Neural progenitor cell (in vitro differentiated cells): ENCODE data around the gene RBBP4. TPM values are rescaled to one million over a fixed set of nuclear protein-coding genes. Genes with fewer than 3 reads are reported as not detected.

Experiments
- DNase-seq: peaks from one replicate; pipeline ENCODE4 v3.0.0-alpha.2; 2016; ENCODE audit warnings: low spot score
- H2AFZ ChIP-seq: fragments of 200-600 bp; sonication (generic); replicated peaks from 2 replicates; pipeline ENCODE4 v1.6.1; 2016; ENCODE audit warnings: antibody characterized with exemption
- H3F3A ChIP-seq: fragments of 200-600 bp; sonication (generic); 2 replicates; pipeline ENCODE4 v1.6.1; 2016; ENCODE audit warnings: antibody characterized with exemption, low read depth
- H3K27ac ChIP-seq: fragments of 200-600 bp; sonication (generic); 2 replicates; pipeline ENCODE4 v1.5.1; 2016; ENCODE audit warnings: mild to moderate bottlenecking
- H3K27me3 ChIP-seq: fragments of 200-600 bp; sonication (generic); 2 replicates; pipeline ENCODE4 v1.6.1; 2016; ENCODE audit warnings: mild to moderate bottlenecking, moderate library complexity
- H3K36me3 ChIP-seq: fragments of 200-600 bp; sonication (generic); 2 replicates; pipeline ENCODE4 v1.5.1; 2016
- H3K4me1 ChIP-seq: fragments of 200-600 bp; sonication (generic); 2 replicates; pipeline ENCODE4 v1.6.1; 2016; ENCODE audit warnings: mixed run types
- H3K4me2 ChIP-seq: fragments of 200-600 bp; sonication (generic); 2 replicates; pipeline ENCODE4 v1.6.1; 2016
- H3K4me3 ChIP-seq: fragments of 200-600 bp; sonication (generic); 2 replicates; pipeline ENCODE4 v1.5.1; 2016
- H3K79me2 ChIP-seq: fragments of 200-600 bp; sonication (generic); 2 replicates; pipeline ENCODE4 v1.6.1; 2016; ENCODE audit warnings: low read depth
- H3K9ac ChIP-seq: fragments of 200-600 bp; sonication (generic); 2 replicates; pipeline ENCODE4 v1.6.1; 2016
- H3K9me3 ChIP-seq: fragments of 200-600 bp; sonication (generic); 2 replicates; pipeline ENCODE4 v1.5.1; 2016; ENCODE audit warnings: low read depth
- H4K20me1 ChIP-seq: fragments of 200-600 bp; sonication (generic); 2 replicates; pipeline ENCODE4 v1.6.1; 2016; ENCODE audit warnings: low read depth
- H3K27ac Mint-ChIP-seq: 3 replicates; pipeline ENCODE4 v1.8.0; 2021; ENCODE audit warnings: mixed read lengths
- H3K27me3 Mint-ChIP-seq: 2 replicates; pipeline ENCODE4 v1.8.0; 2022; ENCODE audit warnings: low read depth, mild to moderate bottlenecking, inconsistent platforms, moderate library complexity, mixed read lengths; ENCODE audit not compliant: insufficient read depth
- H3K36me3 Mint-ChIP-seq: 3 replicates; pipeline ENCODE4 v1.8.0; 2021; ENCODE audit warnings: mixed read lengths
- H3K4me1 Mint-ChIP-seq: 3 replicates; pipeline ENCODE4 v1.8.0; 2021; ENCODE audit warnings: mixed read lengths
- H3K4me3 Mint-ChIP-seq: 3 replicates; pipeline ENCODE4 v1.8.0; 2021; ENCODE audit warnings: mild to moderate bottlenecking, moderate library complexity, mixed read lengths
- H3K9me3 Mint-ChIP-seq: 3 replicates; pipeline ENCODE4 v1.8.0; 2020; ENCODE audit warnings: mixed read lengths
- EZH2 ChIP-seq: fragments of 200-600 bp; sonication (generic); IDR thresholded peaks from 2 replicates; pipeline ENCODE4 v1.6.1; 2017; ENCODE audit warnings: antibody characterized with exemption, mild to moderate bottlenecking, moderate library complexity
- EZH2phosphoT487 ChIP-seq: fragments of 200-600 bp; sonication (generic); IDR thresholded peaks from 2 replicates; pipeline ENCODE4 v1.6.1; 2017; ENCODE audit warnings: antibody characterized with exemption
- total RNA-seq: library from RNA; depleted of rRNA; stranded (reverse); fragments of >200 nt; gene quantifications from 2 replicates; pipeline ENCODE4 v1.2.3, GENCODE V29; 2015; ENCODE audit warnings: low replicate concordance
- TF ChIP-seq, protein P1 (sequence below): fragments of 200-600 bp; sonication (generic); IDR thresholded peaks from 2 replicates; pipeline ENCODE4 v1.5.1; 2017; ENCODE audit warnings: antibody characterized with exemption, mild to moderate bottlenecking

The RBBP4 gene
- total RNA-seq, 1 donor from 2014 or later: 474 TPM

DNA sequence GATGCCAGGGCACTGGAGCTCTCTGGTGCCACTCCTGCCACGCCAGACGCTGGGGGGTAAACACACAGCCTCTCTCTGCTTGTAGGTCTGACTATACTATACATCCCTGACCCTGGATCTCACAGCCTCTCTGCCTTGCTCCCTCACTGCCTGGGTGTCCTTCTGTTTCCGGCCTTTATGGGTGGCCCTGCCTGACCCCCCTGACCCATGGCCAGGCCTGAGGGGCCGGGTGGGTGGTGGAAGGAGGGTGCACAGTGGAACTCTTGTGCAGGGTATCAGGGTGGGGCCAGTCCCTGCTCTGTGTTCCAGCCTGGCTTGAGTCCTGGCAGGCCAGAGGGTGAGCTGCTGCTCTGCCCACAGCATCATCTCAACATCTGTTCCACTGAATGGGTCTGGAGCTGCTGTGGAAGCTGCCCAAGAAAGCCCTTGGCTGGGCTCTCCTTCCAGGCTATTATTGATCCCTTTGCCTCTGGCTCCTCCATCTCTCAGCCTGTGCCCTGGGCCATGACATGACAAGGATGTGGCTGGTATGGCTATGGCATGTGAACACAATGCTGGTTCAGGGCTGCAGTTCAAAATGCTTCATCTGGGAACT is 68.8 kb downstream of the RBBP4 start:
- Histone ChIP-seq H3K36me3 (no peaks in the 10 kb centered on the region), H3K4me2 (no peak overlapping the region), H3K4me3 (no peak overlapping the region), H4K20me1 (no peaks in the 10 kb centered on the region), H3K27ac (no peak overlapping the region), H2AFZ (no peak overlapping the region), H3K9me3 (no peaks in the 10 kb centered on the region), H3F3A (peaks cover 10% of the 10 kb centered on the region), H3K27me3 (no peaks in the 10 kb centered on the region), H3K9ac (no peak overlapping the region), H3K79me2 (no peaks in the 10 kb centered on the region), H3K4me1 (peaks cover 15% of the 10 kb centered on the region)
- TF ChIP-seq EZH2phosphoT487: no peak
- no peak for TF ChIP-seq EZH2
- TF ChIP-seq, protein P1, sequence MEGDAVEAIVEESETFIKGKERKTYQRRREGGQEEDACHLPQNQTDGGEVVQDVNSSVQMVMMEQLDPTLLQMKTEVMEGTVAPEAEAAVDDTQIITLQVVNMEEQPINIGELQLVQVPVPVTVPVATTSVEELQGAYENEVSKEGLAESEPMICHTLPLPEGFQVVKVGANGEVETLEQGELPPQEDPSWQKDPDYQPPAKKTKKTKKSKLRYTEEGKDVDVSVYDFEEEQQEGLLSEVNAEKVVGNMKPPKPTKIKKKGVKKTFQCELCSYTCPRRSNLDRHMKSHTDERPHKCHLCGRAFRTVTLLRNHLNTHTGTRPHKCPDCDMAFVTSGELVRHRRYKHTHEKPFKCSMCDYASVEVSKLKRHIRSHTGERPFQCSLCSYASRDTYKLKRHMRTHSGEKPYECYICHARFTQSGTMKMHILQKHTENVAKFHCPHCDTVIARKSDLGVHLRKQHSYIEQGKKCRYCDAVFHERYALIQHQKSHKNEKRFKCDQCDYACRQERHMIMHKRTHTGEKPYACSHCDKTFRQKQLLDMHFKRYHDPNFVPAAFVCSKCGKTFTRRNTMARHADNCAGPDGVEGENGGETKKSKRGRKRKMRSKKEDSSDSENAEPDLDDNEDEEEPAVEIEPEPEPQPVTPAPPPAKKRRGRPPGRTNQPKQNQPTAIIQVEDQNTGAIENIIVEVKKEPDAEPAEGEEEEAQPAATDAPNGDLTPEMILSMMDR: no peak
- peaks cover 5% of the 10 kb centered on the region for H3K27me3 Mint-ChIP-seq
- no peak for DNase-seq
- no peaks in the 10 kb centered on the region for H3K9me3 Mint-ChIP-seq
- no peaks in the 10 kb centered on the region for H3K36me3 Mint-ChIP-seq
- no peak overlapping the region for H3K27ac Mint-ChIP-seq
- H3K4me1 Mint-ChIP-seq: peaks cover 16% of the 10 kb centered on the region
- H3K4me3 Mint-ChIP-seq: no peak overlapping the region

DNA sequence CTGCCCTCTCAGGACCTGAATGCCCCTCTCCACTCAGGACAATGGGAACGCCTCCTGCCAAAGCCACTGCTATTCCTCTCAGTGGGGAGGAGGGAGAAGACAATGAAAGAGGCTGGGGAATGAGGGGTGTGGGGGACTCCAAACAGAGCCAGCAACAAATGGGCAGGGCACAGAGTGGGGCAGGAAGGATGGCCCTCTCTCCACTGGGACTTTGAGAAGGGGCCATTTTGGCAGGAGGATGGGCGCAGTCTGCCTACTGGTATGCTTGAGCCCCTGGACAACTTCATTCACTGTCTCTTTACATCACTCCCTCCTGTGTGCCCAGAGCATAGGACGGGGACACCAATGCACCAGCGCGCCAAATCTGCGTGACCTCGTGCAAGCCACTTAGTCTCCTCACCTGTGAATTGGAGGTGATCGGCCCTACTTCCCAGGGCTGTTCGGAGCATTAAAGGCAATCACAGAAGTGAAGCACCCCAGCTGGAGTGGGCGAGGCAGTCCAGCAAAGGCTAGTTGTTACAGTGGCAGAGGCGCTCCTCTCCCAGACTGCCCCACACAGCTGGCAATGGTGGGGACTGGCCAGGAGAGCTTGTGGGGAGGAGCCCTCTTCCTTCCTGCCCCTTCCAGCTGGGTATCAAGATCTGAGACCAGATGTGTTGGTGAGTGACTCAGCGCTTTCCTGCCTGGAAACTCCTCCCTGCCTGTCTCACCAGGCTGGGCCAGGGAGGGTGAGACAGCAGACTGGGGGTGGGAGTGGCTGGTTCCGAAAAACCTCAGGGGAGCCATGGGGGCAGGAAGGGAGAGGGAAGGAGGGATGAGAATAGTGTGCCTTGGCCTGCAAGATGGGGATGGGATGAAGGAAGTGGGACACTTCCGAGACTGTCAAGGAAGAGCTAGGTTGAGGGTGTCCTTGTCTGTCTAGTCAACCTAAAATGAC is 73.9 kb downstream of the RBBP4 start:
- Histone ChIP-seq H3K36me3 (no peaks in the 10 kb centered on the region), H3K9ac (no peak overlapping the region), H2AFZ (peak overlapping the region; percentile 59), H3K79me2 (no peaks in the 10 kb centered on the region), H3K27ac (no peak overlapping the region), H3K27me3 (no peaks in the 10 kb centered on the region), H4K20me1 (no peaks in the 10 kb centered on the region), H3K4me3 (no peak overlapping the region), H3F3A (no peaks in the 10 kb centered on the region), H3K9me3 (no peaks in the 10 kb centered on the region), H3K4me2 (peak overlapping the region; percentile 27), H3K4me1 (peaks cover 13% of the 10 kb centered on the region)
- Mint-ChIP-seq H3K27me3 (peaks cover 4% of the 10 kb centered on the region), H3K27ac (peak overlapping the region; percentile 23), H3K9me3 (peaks cover 4% of the 10 kb centered on the region), H3K4me3 (peak overlapping the region; percentile 21), H3K4me1 (peaks cover 20% of the 10 kb centered on the region), H3K36me3 (no peaks in the 10 kb centered on the region)
- no peak for TF ChIP-seq EZH2phosphoT487
- TF ChIP-seq, protein P1: no peak
- no peak for TF ChIP-seq EZH2
- DNase-seq: peak; percentile 41

DNA sequence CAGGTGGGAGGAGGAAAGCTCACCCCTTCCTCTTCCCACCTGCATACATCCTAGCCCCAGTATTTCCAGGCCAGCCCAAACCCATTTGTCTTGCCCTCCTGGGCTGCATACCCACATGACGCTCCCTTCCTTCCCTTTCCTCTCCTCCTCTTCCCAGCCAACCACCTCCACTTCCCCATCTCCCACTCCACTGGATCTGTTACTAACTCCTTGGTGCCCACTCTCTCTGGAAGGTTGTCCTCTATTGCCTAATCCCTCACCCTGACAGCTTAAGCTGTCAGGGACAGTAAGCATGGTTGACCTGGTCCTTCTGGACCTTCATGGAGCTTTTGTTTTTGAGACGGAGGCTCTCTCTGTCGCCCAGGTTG is 74.6 kb downstream of the RBBP4 start:
- no peaks in the 10 kb centered on the region for H3K36me3 ChIP-seq
- H3K27ac ChIP-seq: no peak overlapping the region
- no peaks in the 10 kb centered on the region for H4K20me1 ChIP-seq
- no peak overlapping the region for H2AFZ ChIP-seq
- TF ChIP-seq EZH2 (no peak), EZH2phosphoT487 (no peak)
- TF ChIP-seq, protein P1: no peak
- Mint-ChIP-seq H3K27me3 (peaks cover 4% of the 10 kb centered on the region), H3K36me3 (no peaks in the 10 kb centered on the region), H3K4me1 (peaks cover 22% of the 10 kb centered on the region), H3K9me3 (peaks cover 4% of the 10 kb centered on the region), H3K27ac (peak overlapping the region; percentile 23), H3K4me3 (peak overlapping the region; percentile 34)
- no peaks in the 10 kb centered on the region for H3K79me2 ChIP-seq
- no peak overlapping the region for H3K9ac ChIP-seq
- H3K4me2 ChIP-seq: no peak overlapping the region
- DNase-seq: no peak
- no peaks in the 10 kb centered on the region for H3F3A ChIP-seq
- H3K4me1 ChIP-seq: peaks cover 13% of the 10 kb centered on the region
- H3K27me3 ChIP-seq: no peaks in the 10 kb centered on the region
- H3K9me3 ChIP-seq: no peaks in the 10 kb centered on the region
- H3K4me3 ChIP-seq: no peak overlapping the region
